Camera-type eye (tissue), 1 donor: ENCODE measurements around the gene GPX4. TPM values are rescaled to one million over a fixed set of nuclear protein-coding genes. Genes with fewer than 3 reads are reported as not detected.

Experiments used
- total RNA-seq: library from RNA; depleted of rRNA; stranded (reverse); fragments of >200 nt; gene quantifications from one replicate; pipeline ENCODE4 v1.2.3, GENCODE V29; 2014

GPX4 gene, protein sequence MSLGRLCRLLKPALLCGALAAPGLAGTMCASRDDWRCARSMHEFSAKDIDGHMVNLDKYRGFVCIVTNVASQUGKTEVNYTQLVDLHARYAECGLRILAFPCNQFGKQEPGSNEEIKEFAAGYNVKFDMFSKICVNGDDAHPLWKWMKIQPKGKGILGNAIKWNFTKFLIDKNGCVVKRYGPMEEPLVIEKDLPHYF
- 157 TPM for total RNA-seq

DNA sequence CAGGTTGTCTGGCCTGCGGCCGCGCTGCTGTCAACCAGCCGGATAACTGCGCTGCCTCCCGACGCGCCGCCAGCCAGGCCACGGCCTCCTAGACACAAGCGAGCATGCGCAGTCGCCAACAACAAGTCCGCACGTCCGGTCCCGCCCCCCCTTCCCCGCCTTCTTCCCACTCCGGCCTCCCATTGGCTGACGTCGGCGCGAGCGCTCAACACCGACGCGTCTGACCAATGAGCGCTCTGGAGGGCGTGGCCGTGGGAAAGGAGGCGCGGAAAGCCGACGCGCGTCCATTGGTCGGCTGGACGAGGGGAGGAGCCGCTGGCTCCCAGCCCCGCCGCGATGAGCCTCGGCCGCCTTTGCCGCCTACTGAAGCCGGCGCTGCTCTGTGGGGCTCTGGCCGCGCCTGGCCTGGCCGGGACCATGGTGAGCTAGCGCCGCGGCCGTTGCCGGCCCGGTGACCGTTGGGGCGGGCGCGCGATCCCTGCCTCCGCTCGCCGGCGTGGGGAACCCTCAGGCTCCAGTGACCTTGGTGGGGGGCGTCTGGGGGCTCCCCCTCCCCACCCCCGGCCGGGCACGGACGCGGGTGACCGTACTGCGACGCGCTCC, at the start of gene GPX4:
TSS of gene GPX4 (plus strand) at position 287 of the 603 bp plus-strand sequence. CDS start at position 337, 50 bp downstream.

DNA sequence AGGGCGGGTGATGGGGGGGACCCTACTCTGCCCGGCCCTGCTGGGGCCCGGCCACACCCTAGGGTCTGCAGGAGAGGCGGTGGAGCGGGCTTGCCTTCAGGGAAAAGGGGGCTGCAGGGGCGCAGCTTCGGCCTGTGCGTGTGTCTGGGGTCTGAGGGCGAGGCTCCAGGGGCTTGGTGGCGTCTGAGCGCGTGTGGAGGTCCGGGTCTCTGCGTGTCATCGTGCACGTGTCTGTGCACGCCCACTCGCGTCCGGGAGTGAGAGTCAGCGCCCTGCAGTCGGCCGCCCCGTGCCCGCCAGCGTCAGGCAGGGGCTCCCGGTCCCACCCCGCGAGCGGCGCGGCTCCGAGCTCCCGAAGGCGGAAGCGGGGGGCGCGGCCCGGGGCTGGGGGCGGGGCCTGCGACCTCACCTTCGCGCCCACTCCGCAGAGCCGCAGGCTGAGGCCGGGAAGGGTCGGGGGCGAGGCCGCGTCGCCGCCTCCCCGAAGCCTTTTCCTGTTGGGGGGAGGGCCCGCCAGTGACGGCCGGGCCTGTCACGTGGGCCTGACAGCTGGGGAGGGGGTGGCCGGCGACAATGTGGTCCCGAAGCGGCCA, 37.0 kb upstream of the GPX4 start, which contains the start of gene ARHGAP45:
TSS of gene ARHGAP45 (plus strand) at position 420 of the 593 bp plus-strand sequence. CDS start 239 bp downstream, outside the sequence.

DNA sequence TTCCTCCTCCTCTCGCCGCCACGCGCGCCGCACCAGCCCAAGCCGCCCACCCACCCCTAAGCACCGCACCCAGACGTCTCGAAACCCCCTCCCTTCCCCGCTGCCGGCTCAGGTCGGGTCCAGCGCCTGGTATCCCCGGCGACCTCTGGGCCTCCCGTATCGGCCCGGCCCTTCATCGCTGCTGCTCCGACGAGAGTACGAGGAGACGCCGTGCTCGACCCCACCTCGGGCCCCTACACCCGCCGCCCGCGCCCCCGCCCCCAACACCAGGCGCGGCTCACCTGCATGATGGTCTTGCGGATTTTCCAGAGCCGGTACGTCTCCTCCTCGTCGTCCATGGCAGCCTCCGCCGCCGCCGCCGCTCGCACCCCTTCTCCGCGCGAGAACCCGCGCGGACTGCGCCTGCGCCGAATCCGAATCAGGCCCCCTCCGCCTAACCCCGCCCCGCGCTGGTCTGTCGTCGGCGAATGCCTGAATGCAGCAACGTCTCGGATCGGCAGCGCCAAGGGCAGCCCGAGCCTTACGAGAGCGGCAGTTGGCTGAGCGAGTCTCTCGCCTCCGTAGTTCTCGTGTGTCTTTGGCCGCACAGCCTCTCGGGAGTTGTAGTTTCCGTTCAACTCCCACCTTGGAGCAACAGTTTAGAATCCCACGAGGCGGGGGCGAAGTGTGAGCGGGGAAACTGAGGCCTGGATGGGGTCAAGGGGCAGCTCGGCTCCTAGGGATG, 8.7 kb upstream of the GPX4 start, which contains the start of gene POLR2E:
TSS of gene POLR2E (minus strand) at position 398 of the 724 bp plus-strand sequence. CDS start at position 338, 60 bp downstream.

Other genes with a start within 250 kb of the GPX4 start
- 15.3 TPM for gene CFD, start 244.3 kb upstream of the GPX4 start, total RNA-seq
- gene MED16, start 210.8 kb upstream of the GPX4 start, total RNA-seq, result 70.6 TPM
- not detected for gene RNU6-9, start 210.5 kb upstream of the GPX4 start, total RNA-seq
- 34.8 TPM for gene R3HDM4, start 190.8 kb upstream of the GPX4 start, total RNA-seq
- gene KISS1R, start 186.7 kb upstream of the GPX4 start, total RNA-seq, result not detected
- 12.7 TPM for gene ARID3A, start 178.0 kb upstream of the GPX4 start, total RNA-seq
- 52.4 TPM for gene WDR18, start 119.6 kb upstream of the GPX4 start, total RNA-seq
- gene GRIN3B, start 103.6 kb upstream of the GPX4 start, total RNA-seq, result not detected
- gene TMEM259, start 82.9 kb upstream of the GPX4 start, total RNA-seq, result 103 TPM
- gene RNU6-2, start 82.5 kb upstream of the GPX4 start, total RNA-seq, result not detected
- gene CNN2, start 77.4 kb upstream of the GPX4 start, total RNA-seq, result 60.9 TPM
- gene ABCA7, start 63.9 kb upstream of the GPX4 start, total RNA-seq, result 84.4 TPM
- 11.5 TPM for gene ARHGAP45, start 36.8 kb upstream of the GPX4 start, total RNA-seq
- 101 TPM for gene POLR2E, start 8.6 kb upstream of the GPX4 start, total RNA-seq
- 17.3 TPM for gene SBNO2, start 70.3 kb downstream of the GPX4 start, total RNA-seq
- 58.2 TPM for gene STK11, start 101.8 kb downstream of the GPX4 start, total RNA-seq
- 6.2 TPM for gene CBARP, start 134.0 kb downstream of the GPX4 start, total RNA-seq
- 30.1 TPM for gene ATP5F1D, start 137.8 kb downstream of the GPX4 start, total RNA-seq
- 48.5 TPM for gene MIDN, start 144.6 kb downstream of the GPX4 start, total RNA-seq
- 961 TPM for gene CIRBP, start 165.3 kb downstream of the GPX4 start, total RNA-seq
- 14.2 TPM for gene FAM174C, start 171.5 kb downstream of the GPX4 start, total RNA-seq
- gene EFNA2, start 181.9 kb downstream of the GPX4 start, total RNA-seq, result 12.1 TPM